CD8-positive, alpha-beta memory T cell (primary cell): ENCODE results near the gene C1orf116. TPM values are rescaled to one million over a fixed set of nuclear protein-coding genes. Genes with fewer than 3 reads are reported as not detected.
"Not testable (repeated sequence)": the region's sequence is repeated elsewhere in the genome, so short reads cannot be mapped to it uniquely, and the experiment has no call there.

Source experiments
- CTCF ChIA-PET: fragments of 350-600 bp; sonication (Branson Sonifier 250); formaldehyde crosslinking; loops from one replicate; lab custom pipeline; 2021; ENCODE audit warnings: antibody characterized with exemption; lab: Charles Lee
- POLR2A ChIA-PET: fragments of 350-600 bp; sonication (Branson Sonifier 250); formaldehyde crosslinking; loops from one replicate; lab custom pipeline; 2021; ENCODE audit warnings: antibody characterized with exemption; lab: Charles Lee
- DNase-seq, 5 donors: peaks; one replicate each; pipeline versions ENCODE4 v3.0.0 to v3.0.0-alpha.2; 2020 to 2022; ENCODE audit warnings: mixed read lengths in 1 of 5
- H3K27ac ChIP-seq: one replicate; pipeline ENCODE4 v1.7.0; 2013; ENCODE audit warnings: low read depth, mild to moderate bottlenecking, low read length, moderate library complexity
- H3K27me3 ChIP-seq: 2 replicates; pipeline ENCODE4 v1.7.0; 2013; ENCODE audit warnings: low read length, mild to moderate bottlenecking; ENCODE audit not compliant: insufficient read depth, poor library complexity, severe bottlenecking
- H3K36me3 ChIP-seq: 2 replicates; pipeline ENCODE4 v1.7.0; 2013; ENCODE audit warnings: mild to moderate bottlenecking, low read length, moderate library complexity; ENCODE audit not compliant: insufficient read depth
- H3K4me1 ChIP-seq: 2 replicates; pipeline ENCODE4 v1.7.0; 2013; ENCODE audit warnings: mild to moderate bottlenecking, low read length, moderate library complexity; ENCODE audit not compliant: insufficient read depth
- H3K4me3 ChIP-seq: 2 replicates; pipeline ENCODE4 v1.7.0; 2013; ENCODE audit warnings: mild to moderate bottlenecking, low read length
- H3K9me3 ChIP-seq: 2 replicates; pipeline ENCODE4 v1.7.0; 2013; ENCODE audit warnings: mild to moderate bottlenecking, low read length
- H3K27ac Mint-ChIP-seq, 8 donors: one replicate each; pipeline ENCODE4 v1.8.0; 2020 to 2021; ENCODE audit warnings: mixed read lengths in 8 of 8, mild to moderate bottlenecking in 6 of 8, inconsistent platforms in 3 of 8, moderate library complexity in 3 of 8
- H3K27me3 Mint-ChIP-seq, 2 donors: one replicate each; pipeline ENCODE4 v1.8.0; 2020 to 2021; ENCODE audit warnings: mixed read lengths in 2 of 2, mild to moderate bottlenecking in 1 of 2, moderate library complexity in 1 of 2
- H3K36me3 Mint-ChIP-seq, 3 donors: one replicate each; pipeline ENCODE4 v1.8.0; 2020 to 2021; ENCODE audit warnings: mixed read lengths in 3 of 3, inconsistent platforms in 1 of 3, mild to moderate bottlenecking in 1 of 3
- H3K4me1 Mint-ChIP-seq, 3 donors: one replicate each; pipeline ENCODE4 v1.8.0; 2020 to 2021; ENCODE audit warnings: mixed read lengths in 3 of 3, inconsistent platforms in 1 of 3, mild to moderate bottlenecking in 1 of 3
- H3K4me3 Mint-ChIP-seq, 7 donors: one replicate each; pipeline ENCODE4 v1.8.0; 2020 to 2021; ENCODE audit warnings: mixed read lengths in 7 of 7, mild to moderate bottlenecking in 6 of 7, moderate library complexity in 4 of 7, inconsistent platforms in 2 of 7
- H3K9me3 Mint-ChIP-seq, 5 donors: one replicate each; pipeline ENCODE4 v1.8.0; 2020 to 2022; ENCODE audit warnings: mixed read lengths in 5 of 5, mild to moderate bottlenecking in 3 of 5, moderate library complexity in 2 of 5, inconsistent platforms in 1 of 5
- polyA plus RNA-seq: library from polyadenylated mRNA; unstranded; fragments of 300-500 nt; fragmentation: Illumina TruSeq; gene quantifications from one replicate; pipeline ENCODE4 v1.2.3, GENCODE V29; 2021
- total RNA-seq, 2 experiments: library from RNA; stranded (reverse); gene quantifications; one replicate each; pipeline ENCODE4 v1.2.3, GENCODE V29; 2021

C1orf116 gene
- total and polyA plus RNA-seq, 3 experiments from 2014 or later: not detected

- Mint-ChIP-seq H3K36me3 (peaks cover 0 to 29% (median 15%) of the 10 kb centered on the region in 3 donors), H3K4me1 (peaks cover 13 to 41% (median 35%) of the 10 kb centered on the region in 3 donors), H3K27ac (peak overlapping the region in 1 of 8 donors; percentile 46)
- H3K4me1 ChIP-seq, H3K36me3 ChIP-seq, POLR2A ChIA-PET, H3K27me3 ChIP-seq, H3K27me3 Mint-ChIP-seq, H3K4me3 Mint-ChIP-seq, H3K9me3 ChIP-seq, DNase-seq, CTCF ChIA-PET, H3K27ac ChIP-seq, H3K9me3 Mint-ChIP-seq, H3K4me3 ChIP-seq: not testable (repeated sequence)
Measured at GRCh38 chr1:207041397-207041796, 8.8 kb upstream of the C1orf116 start.

- H3K4me3 ChIP-seq: no peak overlapping the region
- POLR2A ChIA-PET: no interaction called here
- H3K27ac Mint-ChIP-seq: no peak overlapping the region
Measured at GRCh38 chr1:207040181-207040533, 7.6 kb upstream of the C1orf116 start.

GRCh38 chr1:207039380-207040180, 7.0 kb upstream of the C1orf116 start:
- H3K27me3 Mint-ChIP-seq: peaks cover 0 to 11% of the 10 kb centered on the region in 2 donors
- POLR2A ChIA-PET: no interaction called here

More at GRCh38 chr1:207040181-207040533, 7.6 kb upstream of the C1orf116 start:
- H3K4me1 Mint-ChIP-seq: peaks cover 7 to 28% (median 22%) of the 10 kb centered on the region in 3 donors
- no peaks in the 10 kb centered on the region for H3K9me3 Mint-ChIP-seq
- no peaks in the 10 kb centered on the region for H3K27me3 ChIP-seq
- no peak overlapping the region for H3K4me3 Mint-ChIP-seq
- H3K4me1 ChIP-seq: no peaks in the 10 kb centered on the region
- no peak overlapping the region for H3K27ac ChIP-seq
- H3K9me3 ChIP-seq: no peaks in the 10 kb centered on the region
- CTCF ChIA-PET: no interaction called here
- peaks cover 0 to 20% (median 12%) of the 10 kb centered on the region in 3 donors for H3K36me3 Mint-ChIP-seq
- H3K36me3 ChIP-seq: no peaks in the 10 kb centered on the region
- DNase-seq: no peak
- peaks cover 0 to 5% of the 10 kb centered on the region in 2 donors for H3K27me3 Mint-ChIP-seq

GRCh38 chr1:207036865-207037264, 4.3 kb upstream of the C1orf116 start:
- H3K4me3 Mint-ChIP-seq: no peak overlapping the region
- Histone ChIP-seq H3K36me3 (no peaks in the 10 kb centered on the region), H3K4me1 (no peaks in the 10 kb centered on the region), H3K27ac (no peak overlapping the region), H3K9me3 (no peaks in the 10 kb centered on the region), H3K4me3 (no peak overlapping the region), H3K27me3 (no peaks in the 10 kb centered on the region)
- peaks cover 2 to 35% of the 10 kb centered on the region in 2 donors for H3K27me3 Mint-ChIP-seq
- H3K4me1 Mint-ChIP-seq: no peaks in the 10 kb centered on the region
- ChIA-PET CTCF (interaction anchor here (1.2 to 1.6 kb wide), 3 partner anchors 11 to 47 kb away, joined by 3 to 4 read pairs (median 3); no protein-coding TSS in a partner anchor), POLR2A (no interaction called here)
- H3K36me3 Mint-ChIP-seq: peaks cover 0 to 3% (median 0%) of the 10 kb centered on the region in 3 donors
- DNase-seq: no peak
- no peaks in the 10 kb centered on the region for H3K9me3 Mint-ChIP-seq
- H3K27ac Mint-ChIP-seq: no peak overlapping the region

More at GRCh38 chr1:207039380-207040180, 7.0 kb upstream of the C1orf116 start:
- Histone ChIP-seq H3K9me3 (no peaks in the 10 kb centered on the region), H3K4me3 (no peak overlapping the region), H3K36me3 (no peaks in the 10 kb centered on the region), H3K27me3 (no peaks in the 10 kb centered on the region), H3K4me1 (no peaks in the 10 kb centered on the region), H3K27ac (no peak overlapping the region)
- H3K27ac Mint-ChIP-seq: no peak overlapping the region
- CTCF ChIA-PET: no interaction called here
- peaks cover 1 to 22% (median 16%) of the 10 kb centered on the region in 3 donors for H3K4me1 Mint-ChIP-seq
- DNase-seq: no peak
- peaks cover 0 to 16% (median 12%) of the 10 kb centered on the region in 3 donors for H3K36me3 Mint-ChIP-seq
- H3K4me3 Mint-ChIP-seq: no peak overlapping the region
- no peaks in the 10 kb centered on the region for H3K9me3 Mint-ChIP-seq

- no peaks in the 10 kb centered on the region for H3K9me3 ChIP-seq
- no peaks in the 10 kb centered on the region for H3K4me1 Mint-ChIP-seq
- DNase-seq: no peak
- no peaks in the 10 kb centered on the region for H3K36me3 Mint-ChIP-seq
- no peaks in the 10 kb centered on the region for H3K9me3 Mint-ChIP-seq
- H3K27ac Mint-ChIP-seq: no peak overlapping the region
- H3K4me3 Mint-ChIP-seq: no peak overlapping the region
- H3K4me3 ChIP-seq: no peak overlapping the region
- no peaks in the 10 kb centered on the region for H3K4me1 ChIP-seq
- ChIA-PET POLR2A (no interaction called here), CTCF (interaction anchor here (1.2 to 1.6 kb wide), 3 partner anchors 11 to 48 kb away, joined by 3 to 4 read pairs (median 3); no protein-coding TSS in a partner anchor)
- no peaks in the 10 kb centered on the region for H3K36me3 ChIP-seq
- H3K27me3 Mint-ChIP-seq: peaks cover 4 to 42% of the 10 kb centered on the region in 2 donors
- H3K27ac ChIP-seq: no peak overlapping the region
- no peaks in the 10 kb centered on the region for H3K27me3 ChIP-seq
Measured at GRCh38 chr1:207035877-207036551, 3.5 kb upstream of the C1orf116 start.

- no peak overlapping the region for H3K27ac ChIP-seq
- no peaks in the 10 kb centered on the region for H3K4me1 ChIP-seq
- H3K36me3 Mint-ChIP-seq: no peaks in the 10 kb centered on the region
- H3K9me3 Mint-ChIP-seq: no peaks in the 10 kb centered on the region
- H3K27me3 Mint-ChIP-seq: peaks cover 7 to 52% of the 10 kb centered on the region in 2 donors
- H3K27me3 ChIP-seq: no peaks in the 10 kb centered on the region
- H3K4me1 Mint-ChIP-seq: no peaks in the 10 kb centered on the region
- H3K27ac Mint-ChIP-seq: no peak overlapping the region
- no peak overlapping the region for H3K4me3 Mint-ChIP-seq
- POLR2A ChIA-PET: no interaction called here
- no peaks in the 10 kb centered on the region for H3K9me3 ChIP-seq
- H3K4me3 ChIP-seq: no peak overlapping the region
- DNase-seq: no peak
- no peaks in the 10 kb centered on the region for H3K36me3 ChIP-seq
- CTCF ChIA-PET: no interaction called here
Measured at GRCh38 chr1:207034998-207035397, 2.4 kb upstream of the C1orf116 start.

- H3K27ac Mint-ChIP-seq: no peak overlapping the region
- no peak overlapping the region for H3K4me3 Mint-ChIP-seq
- no peaks in the 10 kb centered on the region for H3K4me1 ChIP-seq
- H3K9me3 ChIP-seq: no peaks in the 10 kb centered on the region
- no peak overlapping the region for H3K4me3 ChIP-seq
- no peaks in the 10 kb centered on the region for H3K36me3 Mint-ChIP-seq
- no peaks in the 10 kb centered on the region for H3K36me3 ChIP-seq
- ChIA-PET POLR2A (no interaction called here), CTCF (interaction anchor here (1.3 kb wide), 1 partner anchor 50 kb away, joined by 4 read pairs; no protein-coding TSS in a partner anchor)
- H3K27me3 Mint-ChIP-seq: peaks cover 7 to 58% of the 10 kb centered on the region in 2 donors
- no peaks in the 10 kb centered on the region for H3K27me3 ChIP-seq
- no peaks in the 10 kb centered on the region for H3K9me3 Mint-ChIP-seq
- H3K4me1 Mint-ChIP-seq: no peaks in the 10 kb centered on the region
- no peak for DNase-seq
- no peak overlapping the region for H3K27ac ChIP-seq
Measured at GRCh38 chr1:207034208-207034607, 1.7 kb upstream of the C1orf116 start.

GRCh38 chr1:207033302-207033701, 746 bp upstream of the C1orf116 start:
- DNase-seq: no peak
- H3K27ac ChIP-seq: no peak overlapping the region
- no peaks in the 10 kb centered on the region for H3K4me1 ChIP-seq
- Mint-ChIP-seq H3K27me3 (peaks cover 14 to 67% of the 10 kb centered on the region in 2 donors), H3K4me3 (no peak overlapping the region), H3K27ac (no peak overlapping the region), H3K9me3 (no peaks in the 10 kb centered on the region), H3K4me1 (no peaks in the 10 kb centered on the region), H3K36me3 (no peaks in the 10 kb centered on the region)
- ChIA-PET POLR2A (no interaction called here), CTCF (interaction anchor here (1.2 to 1.3 kb wide), 3 partner anchors 16 to 51 kb away, joined by 3 to 5 read pairs (median 4); no protein-coding TSS in a partner anchor)
- H3K9me3 ChIP-seq: no peaks in the 10 kb centered on the region
- no peak overlapping the region for H3K4me3 ChIP-seq
- H3K27me3 ChIP-seq: no peaks in the 10 kb centered on the region
- no peaks in the 10 kb centered on the region for H3K36me3 ChIP-seq
